Activated CD4-positive, alpha-beta T cell treated with anti-CD3 and anti-CD28 coated beads for 4 hours (primary cell): ENCODE measurements around the gene STIM2.

Source experiments
- DNase-seq, 2 donors: peaks; one replicate each; pipeline ENCODE4 v3.0.0-alpha.2; 2020

Gene STIM2

GRCh38 chr4:26907731-26908599, 47.3 kb downstream of the STIM2 start:
- no peak for DNase-seq

GRCh38 chr4:26909369-26909768, 48.7 kb downstream of the STIM2 start:
- no peak for DNase-seq

GRCh38 chr4:26911254-26911653, 50.6 kb downstream of the STIM2 start:
- DNase-seq, result no peak

- no peak for DNase-seq
These were observed 51.4 kb downstream of the STIM2 start for GRCh38 chr4:26912069-26912468.

GRCh38 chr4:26912810-26913209, 52.2 kb downstream of the STIM2 start:
- no peak for DNase-seq

GRCh38 chr4:26916195-26916594, 55.6 kb downstream of the STIM2 start:
- no peak for DNase-seq

- DNase-seq, result no peak
These were observed 70.3 kb downstream of the STIM2 start for GRCh38 chr4:26930964-26931363.

GRCh38 chr4:26931451-26931850, 70.8 kb downstream of the STIM2 start:
- DNase-seq, result no peak

GRCh38 chr4:26931966-26932365, 71.3 kb downstream of the STIM2 start:
- DNase-seq, result no peak

- DNase-seq, result no peak
These were observed 74.8 kb downstream of the STIM2 start for GRCh38 chr4:26935397-26935796.

GRCh38 chr4:26936284-26937065, 75.8 kb downstream of the STIM2 start:
- no peak for DNase-seq

- DNase-seq, result no peak
These were observed 76.5 kb downstream of the STIM2 start for GRCh38 chr4:26937139-26937538.

GRCh38 chr4:26937567-26937966, 76.9 kb downstream of the STIM2 start:
- DNase-seq, result no peak

GRCh38 chr4:26938516-26938915, 77.9 kb downstream of the STIM2 start:
- DNase-seq, result no peak

- no peak for DNase-seq
These were observed 81.3 kb downstream of the STIM2 start for GRCh38 chr4:26941951-26942350.

- no peak for DNase-seq
These were observed 82.2 kb downstream of the STIM2 start for GRCh38 chr4:26942871-26943270.

- no peak for DNase-seq
These were observed 82.8 kb downstream of the STIM2 start for GRCh38 chr4:26943391-26943790.

GRCh38 chr4:26945794-26946193, 85.2 kb downstream of the STIM2 start:
- DNase-seq, result no peak

- no peak for DNase-seq
These were observed 86.7 kb downstream of the STIM2 start for GRCh38 chr4:26947318-26947717.

GRCh38 chr4:26950446-26950845, 89.8 kb downstream of the STIM2 start:
- no peak for DNase-seq

- DNase-seq, result no peak
These were observed 92.2 kb downstream of the STIM2 start for GRCh38 chr4:26952891-26953290.

- no peak for DNase-seq
These were observed 92.7 kb downstream of the STIM2 start for GRCh38 chr4:26953366-26953765.

GRCh38 chr4:26953770-26954423, 93.3 kb downstream of the STIM2 start:
- DNase-seq, result no peak

- no peak for DNase-seq
These were observed 94.6 kb downstream of the STIM2 start for GRCh38 chr4:26955241-26955640.
